ENCODE data around the gene ARHGAP6. TPM values are rescaled to one million over a fixed set of nuclear protein-coding genes. Genes with fewer than 3 reads are reported as not detected.

The ARHGAP6 gene
- total and polyA plus RNA-seq, 4 donors, result 6.0 to 18.2 (median 12.3) TPM

DNA sequence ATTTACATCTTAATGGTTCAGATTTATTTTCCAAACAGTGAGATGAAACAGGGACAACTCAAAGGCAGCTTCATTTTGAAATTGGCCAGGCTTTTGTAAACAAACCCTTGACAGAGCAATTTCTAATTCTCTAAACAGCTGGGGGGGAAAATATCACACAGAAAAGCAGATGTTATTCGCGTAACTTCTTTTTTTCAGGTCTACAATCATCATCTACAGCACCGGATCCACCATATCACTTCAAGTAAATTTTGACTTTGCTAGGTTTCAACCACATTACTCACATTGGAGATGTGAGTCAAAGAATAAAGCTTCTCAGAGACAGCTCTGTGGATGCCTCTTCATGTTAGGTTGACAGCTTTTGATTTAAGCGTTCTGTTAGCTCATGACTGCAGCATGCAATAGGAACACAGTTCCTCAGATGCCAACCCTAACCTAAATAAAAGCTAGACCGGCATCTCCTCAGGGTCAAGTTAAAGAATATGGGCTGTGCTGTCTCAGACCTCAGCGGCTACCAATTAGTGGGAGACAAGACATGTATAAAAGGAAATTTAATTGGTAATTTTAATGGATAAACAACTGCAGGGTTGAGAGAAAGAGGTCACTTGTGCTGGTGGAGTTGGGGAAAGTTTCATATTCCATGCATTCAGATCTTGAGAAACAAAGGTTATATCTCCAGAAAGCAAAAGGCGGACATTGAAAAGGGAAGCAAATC lies 345.8 kb downstream of the ARHGAP6 start:
- H3K27me3 ChIP-seq (ENCODE audit: control insufficient read depth in 3 of 3, insufficient read depth in 3 of 3, low read length in 2 of 3), result peaks cover 4 to 32% (median 4%) of the 10 kb centered on the region in 3 donors
- ATAC-seq (ENCODE audit: insufficient read depth, low FRiP score), result no peak
- no peaks in the 10 kb centered on the region for H3K36me3 ChIP-seq (ENCODE audit: control insufficient read depth in 4 of 4, insufficient read depth in 4 of 4, low read length in 4 of 4)
- H3K4me1 ChIP-seq (ENCODE audit: control insufficient read depth in 5 of 5, insufficient read depth in 5 of 5, low read length in 5 of 5), result peaks cover 0 to 22% (median 1%) of the 10 kb centered on the region in 5 donors
- DNase-seq, result peak in 2 of 3 donors; percentile 86 to 87
- no peak overlapping the region for H3K9ac ChIP-seq (ENCODE audit: insufficient read depth in 1 of 2, low read length in 2 of 2)
- WGBS, 2 donors, result 66 to 80% methylated on average over 7 of the region's 7 CpGs
- TF ChIP-seq, protein P1, sequence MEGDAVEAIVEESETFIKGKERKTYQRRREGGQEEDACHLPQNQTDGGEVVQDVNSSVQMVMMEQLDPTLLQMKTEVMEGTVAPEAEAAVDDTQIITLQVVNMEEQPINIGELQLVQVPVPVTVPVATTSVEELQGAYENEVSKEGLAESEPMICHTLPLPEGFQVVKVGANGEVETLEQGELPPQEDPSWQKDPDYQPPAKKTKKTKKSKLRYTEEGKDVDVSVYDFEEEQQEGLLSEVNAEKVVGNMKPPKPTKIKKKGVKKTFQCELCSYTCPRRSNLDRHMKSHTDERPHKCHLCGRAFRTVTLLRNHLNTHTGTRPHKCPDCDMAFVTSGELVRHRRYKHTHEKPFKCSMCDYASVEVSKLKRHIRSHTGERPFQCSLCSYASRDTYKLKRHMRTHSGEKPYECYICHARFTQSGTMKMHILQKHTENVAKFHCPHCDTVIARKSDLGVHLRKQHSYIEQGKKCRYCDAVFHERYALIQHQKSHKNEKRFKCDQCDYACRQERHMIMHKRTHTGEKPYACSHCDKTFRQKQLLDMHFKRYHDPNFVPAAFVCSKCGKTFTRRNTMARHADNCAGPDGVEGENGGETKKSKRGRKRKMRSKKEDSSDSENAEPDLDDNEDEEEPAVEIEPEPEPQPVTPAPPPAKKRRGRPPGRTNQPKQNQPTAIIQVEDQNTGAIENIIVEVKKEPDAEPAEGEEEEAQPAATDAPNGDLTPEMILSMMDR (IDR thresholded peaks at IDR 0.05; ENCODE audit: control extremely low read depth, extremely low read depth), result no peak
- peaks cover 0 to 1% (median 0%) of the 10 kb centered on the region in 4 donors for H3K9me3 ChIP-seq (ENCODE audit: control insufficient read depth in 4 of 4, insufficient read depth in 3 of 4, low read length in 3 of 4)
- no peak overlapping the region for H3K4me3 ChIP-seq
- no peak overlapping the region for H3K27ac ChIP-seq (ENCODE audit: low read depth in 1 of 2, low read length in 1 of 2)

DNA sequence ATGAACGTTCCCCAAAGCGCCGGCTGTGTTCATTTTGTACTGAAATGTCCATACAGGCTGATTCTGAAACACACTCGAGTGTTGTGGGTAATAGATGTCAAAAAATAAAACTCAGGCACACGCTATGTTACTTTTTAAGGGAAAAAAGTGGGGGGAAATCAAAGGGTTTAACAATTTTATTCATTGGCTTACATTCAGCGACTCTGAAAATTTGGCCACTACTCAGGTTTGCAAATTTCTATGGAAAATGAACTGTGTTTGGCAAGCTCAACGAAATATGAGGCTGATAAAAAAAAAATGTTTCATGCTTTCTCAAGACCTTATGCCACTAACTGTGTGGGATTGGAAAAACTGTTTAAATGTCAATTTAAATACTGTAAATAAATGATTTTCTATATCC lies 354.0 kb downstream of the ARHGAP6 start:
- H3K4me1 ChIP-seq (ENCODE audit: control insufficient read depth in 5 of 5, insufficient read depth in 5 of 5, low read length in 5 of 5), result peaks cover 0 to 22% (median 0%) of the 10 kb centered on the region in 5 donors
- no peak overlapping the region for H3K27ac ChIP-seq (ENCODE audit: low read depth in 1 of 2, low read length in 1 of 2)
- ATAC-seq (ENCODE audit: insufficient read depth, low FRiP score) (no peak), DNase-seq (peak; percentile 32 to 91 (median 90))
- H3K27me3 ChIP-seq (ENCODE audit: control insufficient read depth in 3 of 3, insufficient read depth in 3 of 3, low read length in 2 of 3), result peaks cover 0 to 35% (median 9%) of the 10 kb centered on the region in 3 donors
- no peaks in the 10 kb centered on the region for H3K36me3 ChIP-seq (ENCODE audit: control insufficient read depth in 4 of 4, insufficient read depth in 4 of 4, low read length in 4 of 4)
- H3K9ac ChIP-seq (ENCODE audit: insufficient read depth in 1 of 2, low read length in 2 of 2), result no peak overlapping the region
- no peaks in the 10 kb centered on the region for H3K9me3 ChIP-seq (ENCODE audit: control insufficient read depth in 4 of 4, insufficient read depth in 3 of 4, low read length in 3 of 4)
- TF ChIP-seq, protein P1 (IDR thresholded peaks at IDR 0.05; ENCODE audit: control extremely low read depth, extremely low read depth), result no peak
- H3K4me3 ChIP-seq, result no peak overlapping the region
- 60 to 75% methylated on average over 7 of the region's 7 CpGs for WGBS, 2 donors

DNA sequence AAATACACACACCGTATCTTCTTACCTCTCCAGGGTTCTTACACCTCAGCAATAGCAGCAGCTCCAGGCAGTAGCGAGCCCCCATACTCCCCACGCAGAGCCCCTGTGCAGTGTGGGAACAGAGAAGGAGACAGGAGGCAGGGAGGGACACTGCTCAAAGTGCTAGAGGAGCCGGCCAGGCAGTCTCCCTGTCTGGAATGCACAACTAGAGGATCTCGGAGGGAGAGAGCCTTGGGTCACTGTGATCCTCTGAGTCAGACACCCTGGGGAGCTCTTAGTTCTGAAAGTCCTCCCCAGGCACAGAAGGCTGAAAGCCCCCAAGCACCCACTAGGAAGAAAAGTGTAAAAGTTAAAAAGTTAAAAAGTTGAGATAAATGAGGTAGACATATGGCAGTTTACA lies 356.5 kb downstream of the ARHGAP6 start:
- Histone ChIP-seq H3K4me1 (ENCODE audit: control insufficient read depth in 5 of 5, insufficient read depth in 5 of 5, low read length in 5 of 5) (peaks cover 0 to 22% (median 0%) of the 10 kb centered on the region in 5 donors), H3K36me3 (ENCODE audit: control insufficient read depth in 4 of 4, insufficient read depth in 4 of 4, low read length in 4 of 4) (no peaks in the 10 kb centered on the region), H3K9me3 (ENCODE audit: control insufficient read depth in 4 of 4, insufficient read depth in 3 of 4, low read length in 3 of 4) (no peaks in the 10 kb centered on the region), H3K27me3 (ENCODE audit: control insufficient read depth in 3 of 3, insufficient read depth in 3 of 3, low read length in 2 of 3) (peaks cover 0 to 41% (median 14%) of the 10 kb centered on the region in 3 donors), H3K9ac (ENCODE audit: insufficient read depth in 1 of 2, low read length in 2 of 2) (no peak overlapping the region), H3K27ac (ENCODE audit: low read depth in 1 of 2, low read length in 1 of 2) (no peak overlapping the region), H3K4me3 (no peak overlapping the region)
- ATAC-seq (ENCODE audit: insufficient read depth, low FRiP score), result no peak
- TF ChIP-seq, protein P1 (IDR thresholded peaks at IDR 0.05; ENCODE audit: control extremely low read depth, extremely low read depth), result no peak
- WGBS, 2 donors, result 73 to 82% methylated on average over 5 of the region's 5 CpGs
- DNase-seq, result no peak

All from lung (tissue), 12 donors.